HepG2 (cell line): ENCODE measurements around the gene GFOD1. TPM values are rescaled to one million over a fixed set of nuclear protein-coding genes. Genes with fewer than 3 reads are reported as not detected.

Experiments used
- JUNB ChIP-seq: sonication (generic); formaldehyde crosslinking; IDR thresholded peaks from 2 replicates; pipeline ENCODE4 v1.8.0; 2022; ENCODE audit warnings: missing genetic modification reagents, mild to moderate bottlenecking, borderline replicate concordance
- KLF16 ChIP-seq, 2 experiments: sonication (generic) in 1 of 2; formaldehyde crosslinking in 1 of 2; IDR thresholded peaks; 2 replicates each; pipeline versions ENCODE4 v1.6.1 to v1.8.0; 2016 to 2023; ENCODE audit warnings: missing genetic modification reagents in 2 of 2, missing compliant biosample characterization in 1 of 2
- PCBP1 ChIP-seq: fragments of 200-400 bp; formaldehyde crosslinking; IDR thresholded peaks from 2 replicates; pipeline ENCODE4 v1.6.1; 2017; ENCODE audit warnings: mild to moderate bottlenecking, low read depth, low read length, borderline replicate concordance
- polyA plus RNA-seq, 8 experiments: library from polyadenylated mRNA; depleted of rRNA in 3 of 8; stranded (reverse) in 7 of 8; unstranded in 1 of 8; fragments of >200 nt; fragmentation: Illumina TruSeq in 4 of 8; extraction: Trizol in 4 of 8; gene quantifications; 2 replicates each; pipeline versions ENCODE4 v1.2.1 to v1.2.3, GENCODE V29; 2011 to 2016; ENCODE audit warnings: low read depth in 4 of 8, missing spikeins in 1 of 8, mixed read lengths in 1 of 8; ENCODE audit not compliant: insufficient read depth in 1 of 8
- total RNA-seq, 5 experiments: library from RNA; depleted of rRNA; stranded (reverse); fragments of >200 nt; fragmentation: Illumina TruSeq; extraction: Trizol; gene quantifications; 2 replicates each; pipeline ENCODE4 v1.2.3, GENCODE V29; 2016; ENCODE audit warnings: low read depth in 1 of 5
- TF ChIP-seq, protein P1 (sequence below), 2 experiments: sonication (generic) in 1 of 2; formaldehyde crosslinking in 1 of 2; IDR thresholded peaks; 2 replicates each; pipeline versions ENCODE4 v1.6.1 to v1.9.0; 2014 to 2022; ENCODE audit warnings: antibody characterized with exemption in 1 of 2, borderline replicate concordance in 1 of 2, inconsistent platforms in 1 of 2, low read depth in 1 of 2, missing genetic modification reagents in 1 of 2
- TF ChIP-seq, protein P2 (sequence below): sonication (generic); formaldehyde crosslinking; IDR thresholded peaks from 2 replicates; pipeline ENCODE4 v1.4.0; 2020; ENCODE audit warnings: missing genetic modification reagents
- TF ChIP-seq, protein P3 (sequence below): sonication (generic); formaldehyde crosslinking; IDR thresholded peaks from 2 replicates; pipeline ENCODE4 v1.4.0; 2020; ENCODE audit warnings: missing genetic modification reagents, borderline replicate concordance
- TF ChIP-seq, protein P4 (sequence below): sonication (generic); formaldehyde crosslinking; IDR thresholded peaks from 2 replicates; pipeline ENCODE4 v1.4.0; 2020; ENCODE audit warnings: missing genetic modification reagents, borderline replicate concordance
- TF ChIP-seq, protein P5 (sequence below): sonication (generic); formaldehyde crosslinking; IDR thresholded peaks from 2 replicates; pipeline ENCODE4 v1.5.0; 2020; ENCODE audit warnings: mild to moderate bottlenecking, missing genetic modification reagents, borderline replicate concordance

The GFOD1 gene
- total and polyA plus RNA-seq, 2 of the 13 experiments (the other 11 are each of a cell fraction or from before 2014, with no cell fraction given): 1.9 to 6.4 TPM

DNA sequence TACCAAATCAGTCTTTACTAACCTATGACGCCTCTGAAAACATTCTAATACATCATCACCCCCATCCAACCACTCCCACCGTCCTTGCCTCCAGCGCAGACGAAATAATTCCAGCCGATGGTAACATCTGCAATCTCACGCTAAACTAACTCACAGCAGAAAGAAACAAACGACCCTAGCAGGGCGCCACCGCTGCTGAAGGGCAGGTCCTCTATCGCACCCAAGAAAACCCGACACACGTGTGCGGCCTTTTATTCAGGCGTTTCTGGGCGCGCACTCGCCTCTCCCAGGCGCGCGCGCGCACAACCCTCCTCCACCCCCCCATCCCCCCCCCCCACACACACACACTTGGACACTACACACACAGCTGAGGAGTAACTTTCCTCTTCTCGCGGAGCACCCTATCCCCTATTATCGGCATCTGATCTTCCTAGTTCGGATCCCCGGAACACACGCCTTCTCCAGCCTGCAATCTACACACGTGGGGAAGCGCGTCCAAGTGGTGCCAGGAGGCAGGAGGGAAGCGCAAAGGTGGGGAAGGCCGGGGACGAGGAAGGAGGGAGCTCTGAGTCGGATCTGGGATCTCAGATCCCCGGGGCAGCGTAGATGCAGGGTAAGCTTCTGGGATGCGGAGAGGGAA lies 1.4 kb downstream of the GFOD1 start (continued):
- TF ChIP-seq, protein P1, sequence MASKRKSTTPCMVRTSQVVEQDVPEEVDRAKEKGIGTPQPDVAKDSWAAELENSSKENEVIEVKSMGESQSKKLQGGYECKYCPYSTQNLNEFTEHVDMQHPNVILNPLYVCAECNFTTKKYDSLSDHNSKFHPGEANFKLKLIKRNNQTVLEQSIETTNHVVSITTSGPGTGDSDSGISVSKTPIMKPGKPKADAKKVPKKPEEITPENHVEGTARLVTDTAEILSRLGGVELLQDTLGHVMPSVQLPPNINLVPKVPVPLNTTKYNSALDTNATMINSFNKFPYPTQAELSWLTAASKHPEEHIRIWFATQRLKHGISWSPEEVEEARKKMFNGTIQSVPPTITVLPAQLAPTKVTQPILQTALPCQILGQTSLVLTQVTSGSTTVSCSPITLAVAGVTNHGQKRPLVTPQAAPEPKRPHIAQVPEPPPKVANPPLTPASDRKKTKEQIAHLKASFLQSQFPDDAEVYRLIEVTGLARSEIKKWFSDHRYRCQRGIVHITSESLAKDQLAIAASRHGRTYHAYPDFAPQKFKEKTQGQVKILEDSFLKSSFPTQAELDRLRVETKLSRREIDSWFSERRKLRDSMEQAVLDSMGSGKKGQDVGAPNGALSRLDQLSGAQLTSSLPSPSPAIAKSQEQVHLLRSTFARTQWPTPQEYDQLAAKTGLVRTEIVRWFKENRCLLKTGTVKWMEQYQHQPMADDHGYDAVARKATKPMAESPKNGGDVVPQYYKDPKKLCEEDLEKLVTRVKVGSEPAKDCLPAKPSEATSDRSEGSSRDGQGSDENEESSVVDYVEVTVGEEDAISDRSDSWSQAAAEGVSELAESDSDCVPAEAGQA (IDR thresholded peaks at IDR 0.05; ENCODE audit: low read depth): no peak
- TF ChIP-seq, protein P1 (CRISPR knock-in tag; IDR thresholded peaks at IDR 0.05; ENCODE audit: borderline replicate concordance): no peak
- TF ChIP-seq, protein P2, sequence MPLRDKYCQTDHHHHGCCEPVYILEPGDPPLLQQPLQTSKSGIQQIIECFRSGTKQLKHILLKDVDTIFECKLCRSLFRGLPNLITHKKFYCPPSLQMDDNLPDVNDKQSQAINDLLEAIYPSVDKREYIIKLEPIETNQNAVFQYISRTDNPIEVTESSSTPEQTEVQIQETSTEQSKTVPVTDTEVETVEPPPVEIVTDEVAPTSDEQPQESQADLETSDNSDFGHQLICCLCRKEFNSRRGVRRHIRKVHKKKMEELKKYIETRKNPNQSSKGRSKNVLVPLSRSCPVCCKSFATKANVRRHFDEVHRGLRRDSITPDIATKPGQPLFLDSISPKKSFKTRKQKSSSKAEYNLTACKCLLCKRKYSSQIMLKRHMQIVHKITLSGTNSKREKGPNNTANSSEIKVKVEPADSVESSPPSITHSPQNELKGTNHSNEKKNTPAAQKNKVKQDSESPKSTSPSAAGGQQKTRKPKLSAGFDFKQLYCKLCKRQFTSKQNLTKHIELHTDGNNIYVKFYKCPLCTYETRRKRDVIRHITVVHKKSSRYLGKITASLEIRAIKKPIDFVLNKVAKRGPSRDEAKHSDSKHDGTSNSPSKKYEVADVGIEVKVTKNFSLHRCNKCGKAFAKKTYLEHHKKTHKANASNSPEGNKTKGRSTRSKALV: peak; percentile 10; the same call in 1 of the 2 replicates
- TF ChIP-seq, protein P3, sequence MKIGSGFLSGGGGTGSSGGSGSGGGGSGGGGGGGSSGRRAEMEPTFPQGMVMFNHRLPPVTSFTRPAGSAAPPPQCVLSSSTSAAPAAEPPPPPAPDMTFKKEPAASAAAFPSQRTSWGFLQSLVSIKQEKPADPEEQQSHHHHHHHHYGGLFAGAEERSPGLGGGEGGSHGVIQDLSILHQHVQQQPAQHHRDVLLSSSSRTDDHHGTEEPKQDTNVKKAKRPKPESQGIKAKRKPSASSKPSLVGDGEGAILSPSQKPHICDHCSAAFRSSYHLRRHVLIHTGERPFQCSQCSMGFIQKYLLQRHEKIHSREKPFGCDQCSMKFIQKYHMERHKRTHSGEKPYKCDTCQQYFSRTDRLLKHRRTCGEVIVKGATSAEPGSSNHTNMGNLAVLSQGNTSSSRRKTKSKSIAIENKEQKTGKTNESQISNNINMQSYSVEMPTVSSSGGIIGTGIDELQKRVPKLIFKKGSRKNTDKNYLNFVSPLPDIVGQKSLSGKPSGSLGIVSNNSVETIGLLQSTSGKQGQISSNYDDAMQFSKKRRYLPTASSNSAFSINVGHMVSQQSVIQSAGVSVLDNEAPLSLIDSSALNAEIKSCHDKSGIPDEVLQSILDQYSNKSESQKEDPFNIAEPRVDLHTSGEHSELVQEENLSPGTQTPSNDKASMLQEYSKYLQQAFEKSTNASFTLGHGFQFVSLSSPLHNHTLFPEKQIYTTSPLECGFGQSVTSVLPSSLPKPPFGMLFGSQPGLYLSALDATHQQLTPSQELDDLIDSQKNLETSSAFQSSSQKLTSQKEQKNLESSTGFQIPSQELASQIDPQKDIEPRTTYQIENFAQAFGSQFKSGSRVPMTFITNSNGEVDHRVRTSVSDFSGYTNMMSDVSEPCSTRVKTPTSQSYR (CRISPR knock-in tag): no peak
- TF ChIP-seq, protein P4, sequence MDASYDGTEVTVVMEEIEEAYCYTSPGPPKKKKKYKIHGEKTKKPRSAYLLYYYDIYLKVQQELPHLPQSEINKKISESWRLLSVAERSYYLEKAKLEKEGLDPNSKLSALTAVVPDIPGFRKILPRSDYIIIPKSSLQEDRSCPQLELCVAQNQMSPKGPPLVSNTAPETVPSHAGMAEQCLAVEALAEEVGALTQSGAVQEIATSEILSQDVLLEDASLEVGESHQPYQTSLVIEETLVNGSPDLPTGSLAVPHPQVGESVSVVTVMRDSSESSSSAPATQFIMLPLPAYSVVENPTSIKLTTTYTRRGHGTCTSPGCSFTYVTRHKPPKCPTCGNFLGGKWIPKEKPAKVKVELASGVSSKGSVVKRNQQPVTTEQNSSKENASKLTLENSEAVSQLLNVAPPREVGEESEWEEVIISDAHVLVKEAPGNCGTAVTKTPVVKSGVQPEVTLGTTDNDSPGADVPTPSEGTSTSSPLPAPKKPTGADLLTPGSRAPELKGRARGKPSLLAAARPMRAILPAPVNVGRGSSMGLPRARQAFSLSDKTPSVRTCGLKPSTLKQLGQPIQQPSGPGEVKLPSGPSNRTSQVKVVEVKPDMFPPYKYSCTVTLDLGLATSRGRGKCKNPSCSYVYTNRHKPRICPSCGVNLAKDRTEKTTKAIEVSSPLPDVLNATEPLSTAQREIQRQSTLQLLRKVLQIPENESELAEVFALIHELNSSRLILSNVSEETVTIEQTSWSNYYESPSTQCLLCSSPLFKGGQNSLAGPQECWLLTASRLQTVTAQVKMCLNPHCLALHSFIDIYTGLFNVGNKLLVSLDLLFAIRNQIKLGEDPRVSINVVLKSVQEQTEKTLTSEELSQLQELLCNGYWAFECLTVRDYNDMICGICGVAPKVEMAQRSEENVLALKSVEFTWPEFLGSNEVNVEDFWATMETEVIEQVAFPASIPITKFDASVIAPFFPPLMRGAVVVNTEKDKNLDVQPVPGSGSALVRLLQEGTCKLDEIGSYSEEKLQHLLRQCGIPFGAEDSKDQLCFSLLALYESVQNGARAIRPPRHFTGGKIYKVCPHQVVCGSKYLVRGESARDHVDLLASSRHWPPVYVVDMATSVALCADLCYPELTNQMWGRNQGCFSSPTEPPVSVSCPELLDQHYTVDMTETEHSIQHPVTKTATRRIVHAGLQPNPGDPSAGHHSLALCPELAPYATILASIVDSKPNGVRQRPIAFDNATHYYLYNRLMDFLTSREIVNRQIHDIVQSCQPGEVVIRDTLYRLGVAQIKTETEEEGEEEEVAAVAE (CRISPR knock-in tag): no peak
- TF ChIP-seq PCBP1 (peak; percentile 79; the same call in 1 of the 2 replicates), JUNB (CRISPR knock-in tag) (peak; percentile 64; the same call in 1 of the 2 replicates), KLF16 (CRISPR knock-in tag; IDR thresholded peaks at IDR 0.05) (no peak)
- TF ChIP-seq, protein P5, sequence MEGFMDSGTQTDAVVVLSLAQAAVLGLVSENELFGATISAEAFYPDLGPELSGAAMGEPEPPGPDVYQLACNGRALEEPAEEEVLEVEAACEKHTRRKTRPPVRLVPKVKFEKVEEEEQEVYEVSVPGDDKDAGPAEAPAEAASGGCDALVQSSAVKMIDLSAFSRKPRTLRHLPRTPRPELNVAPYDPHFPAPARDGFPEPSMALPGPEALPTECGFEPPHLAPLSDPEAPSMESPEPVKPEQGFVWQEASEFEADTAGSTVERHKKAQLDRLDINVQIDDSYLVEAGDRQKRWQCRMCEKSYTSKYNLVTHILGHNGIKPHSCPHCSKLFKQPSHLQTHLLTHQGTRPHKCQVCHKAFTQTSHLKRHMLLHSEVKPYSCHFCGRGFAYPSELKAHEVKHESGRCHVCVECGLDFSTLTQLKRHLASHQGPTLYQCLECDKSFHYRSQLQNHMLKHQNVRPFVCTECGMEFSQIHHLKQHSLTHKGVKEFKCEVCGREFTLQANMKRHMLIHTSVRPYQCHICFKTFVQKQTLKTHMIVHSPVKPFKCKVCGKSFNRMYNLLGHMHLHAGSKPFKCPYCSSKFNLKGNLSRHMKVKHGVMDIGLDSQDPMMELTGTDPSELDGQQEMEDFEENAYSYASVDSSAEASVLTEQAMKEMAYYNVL (CRISPR knock-in tag): no peak
